A549 (cell line): ENCODE results near the gene GBP2. TPM values are rescaled to one million over a fixed set of nuclear protein-coding genes. Genes with fewer than 3 reads are reported as not detected.

Experiments used
- ATAC-seq, 2 experiments: fragments of 200-7000 bp in 1 of 2; fragments of >200 bp in 1 of 2; cut with Nextera tagmentation in 1 of 2; cut with Tn5 transposase in 1 of 2; 3 replicates each; pipeline versions ENCODE4 v1.8.0 to v1.9.1; 2018 to 2020; ENCODE audit warnings: mild to moderate bottlenecking in 1 of 2, moderate library complexity in 1 of 2
- CTCF ChIA-PET: fragments of 300-600 bp; sonication (Branson Sonifier 250); formaldehyde crosslinking; extraction: SDS; loops from one replicate; lab custom pipeline; 2021; ENCODE audit warnings: antibody characterized with exemption, inconsistent platforms; lab: Yijun Ruan, JAX
- POLR2A ChIA-PET: fragments of 350-600 bp; formaldehyde crosslinking; extraction: SDS; loops from one replicate; lab custom pipeline; 2021; ENCODE audit warnings: antibody characterized with exemption, inconsistent platforms; lab: Yijun Ruan, JAX
- DNase-seq, 2 experiments: peaks; one replicate each; pipeline versions ENCODE4 v3.0.0 to v3.0.0-alpha.2; 2011 to 2016; ENCODE audit warnings: low read depth in 1 of 2, low spot score in 1 of 2
- FAIRE-seq: peaks from 2 replicates; lab custom pipeline; 2011; peaks lifted over from hg19 to GRCh38; lab: Jason Lieb, UNC
- H3K27ac ChIP-seq, 2 experiments: fragments of >200 bp; sonication (Bioruptor Twin); formaldehyde crosslinking; 3 replicates each; pipeline ENCODE4 v1.5.1; 2016 to 2017
- H3K4me1 ChIP-seq: fragments of >200 bp; sonication (Bioruptor Twin); formaldehyde crosslinking; 3 replicates; pipeline ENCODE4 v1.6.1; 2016
- H3K4me2 ChIP-seq: fragments of >200 bp; sonication (Bioruptor Twin); formaldehyde crosslinking; 3 replicates; pipeline ENCODE4 v1.6.1; 2016
- H3K4me3 ChIP-seq: fragments of >200 bp; sonication (Bioruptor Twin); formaldehyde crosslinking; 3 replicates; pipeline ENCODE4 v1.5.1; 2016
- H3K9me3 ChIP-seq: fragments of >200 bp; sonication (Bioruptor Twin); formaldehyde crosslinking; 3 replicates; pipeline ENCODE4 v1.6.1; 2016
- BCL3 ChIP-seq: fragments of >200 bp; sonication (Bioruptor Twin); formaldehyde crosslinking; IDR thresholded peaks from 3 replicates; pipeline ENCODE4 v1.6.1; 2016
- CTCF ChIP-seq: fragments of >200 bp; sonication (Bioruptor Twin); formaldehyde crosslinking; IDR thresholded peaks from 3 replicates; pipeline ENCODE4 v1.5.1; 2016
- FOSB ChIP-seq: fragments of 250-450 bp; sonication (Bioruptor Pico); IDR thresholded peaks from 2 replicates; pipeline ENCODE4 v1.5.0; 2020; ENCODE audit warnings: mild to moderate bottlenecking, moderate library complexity
- GATA3 ChIP-seq: IDR thresholded peaks from 2 replicates; pipeline ENCODE4 v1.6.1; 2012; ENCODE audit warnings: borderline replicate concordance
- HDAC2 ChIP-seq: fragments of 200-600 bp; sonication (generic); IDR thresholded peaks from 2 replicates; pipeline ENCODE4 v1.6.1; 2016
- HEYL ChIP-seq: fragments of 250-450 bp; sonication (Bioruptor Pico); IDR thresholded peaks from 2 replicates; pipeline ENCODE4 v1.8.0; 2021; ENCODE audit warnings: mild to moderate bottlenecking, moderate library complexity
- HOXB13 ChIP-seq: fragments of 250-450 bp; sonication (Bioruptor Pico); IDR thresholded peaks from 2 replicates; pipeline ENCODE4 v1.5.0; 2020; ENCODE audit warnings: low read depth, mild to moderate bottlenecking, moderate library complexity
- JUNB ChIP-seq: fragments of >200 bp; sonication (Bioruptor Twin); formaldehyde crosslinking; IDR thresholded peaks from 2 replicates; pipeline ENCODE4 v1.6.1; 2016
- MAX ChIP-seq: IDR thresholded peaks from 2 replicates; pipeline ENCODE4 v1.6.1; 2012
- NR3C1 ChIP-seq: fragments of >200 bp; sonication (Bioruptor Twin); formaldehyde crosslinking; IDR thresholded peaks from 3 replicates; pipeline ENCODE4 v1.6.1; 2017
- POLR2A ChIP-seq: IDR thresholded peaks from 2 replicates; pipeline ENCODE4 v1.6.1; 2012; ENCODE audit warnings: mild to moderate bottlenecking, low read length
- RARB ChIP-seq: fragments of 250-450 bp; sonication (Bioruptor Pico); IDR thresholded peaks from 2 replicates; pipeline ENCODE4 v1.8.0; 2021; ENCODE audit warnings: mild to moderate bottlenecking, moderate library complexity
- REST ChIP-seq: fragments of 200-600 bp; sonication (generic); IDR thresholded peaks from 2 replicates; pipeline ENCODE4 v1.6.1; 2016; ENCODE audit warnings: antibody characterized with exemption, mild to moderate bottlenecking, moderate library complexity
- TP53 ChIP-seq: fragments of 250-450 bp; sonication (Bioruptor Pico); IDR thresholded peaks from 2 replicates; pipeline ENCODE4 v1.5.0; 2021; ENCODE audit warnings: mild to moderate bottlenecking, moderate library complexity
- USF2 ChIP-seq: fragments of 450-650 bp; IDR thresholded peaks from 2 replicates; pipeline ENCODE4 v1.6.1; 2014; ENCODE audit warnings: antibody characterized with exemption
- ZNF302 ChIP-seq: fragments of 250-450 bp; sonication (Bioruptor Pico); IDR thresholded peaks from 2 replicates; pipeline ENCODE4 v1.9.0; 2021; ENCODE audit warnings: inconsistent platforms, mild to moderate bottlenecking, moderate library complexity
- WGBS: methylation state at CpG from one replicate; pipeline ENCODE4 v1.1.6; 2017; ENCODE audit errors: missing lambda C conversion rate; 5-methylcytosine and 5-hydroxymethylcytosine counted together
- polyA plus RNA-seq, 4 experiments: library from polyadenylated mRNA; depleted of rRNA in 3 of 4; stranded (reverse); fragments of >200 nt; fragmentation: RNase III in 1 of 4; extraction: RNeasy Plus Mini Kit Qiagen cat#74134 plus additional on column Dnase treatment in 1 of 4; gene quantifications; 2 replicates in 3 of 4; 3 replicates in 1 of 4; pipeline ENCODE4 v1.2.3, GENCODE V29; 2011 to 2017

GBP2 gene
- polyA plus RNA-seq, 2 of the 4 experiments (the other 2 are of a cell fraction): 1.3 to 1.9 TPM

- TF ChIP-seq REST (no peak), MAX (no peak), FOSB (no peak), JUNB (no peak), GATA3 (no peak)
These were observed 16.2 kb upstream of the GBP2 start (continued) for GRCh38 chr1:89142160-89142559.

GRCh38 chr1:89133747-89134146, 7.8 kb upstream of the GBP2 start:
- no peak for DNase-seq
- Histone ChIP-seq H3K9me3 (no peaks in the 10 kb centered on the region), H3K4me3 (no peak overlapping the region), H3K27ac (no peak overlapping the region), H3K4me2 (no peak overlapping the region), H3K4me1 (no peaks in the 10 kb centered on the region)
- CTCF ChIA-PET: interaction anchor here (0.8 kb wide), 1 partner anchor 16 kb away, joined by 4 read pairs; no protein-coding TSS in a partner anchor
- WGBS: 14% methylated on average over 1 of the region's 1 CpG
- no peak for ATAC-seq
- POLR2A ChIA-PET: no interaction called here
- no peak for TF ChIP-seq BCL3
- no peak for TF ChIP-seq TP53 (CRISPR knock-in tag)
- no peak for TF ChIP-seq CTCF
- TF ChIP-seq USF2: no peak
- no peak for TF ChIP-seq POLR2A
- no peak for TF ChIP-seq HOXB13
- TF ChIP-seq HEYL: no peak
- TF ChIP-seq RARB (CRISPR knock-in tag): no peak
- TF ChIP-seq HDAC2: no peak
- no peak for FAIRE-seq

GRCh38 chr1:89130716-89131115, 4.8 kb upstream of the GBP2 start:
- no peak overlapping the region for H3K27ac ChIP-seq
- H3K9me3 ChIP-seq: no peaks in the 10 kb centered on the region
- DNase-seq (no peak), FAIRE-seq (no peak), ATAC-seq (no peak)
- H3K4me3 ChIP-seq: no peak overlapping the region
- 64% methylated on average over 1 of the region's 1 CpG for WGBS
- ChIA-PET CTCF (no interaction called here), POLR2A (no interaction called here)
- H3K4me2 ChIP-seq: no peak overlapping the region
- TF ChIP-seq NR3C1 (no peak), MAX (no peak), HDAC2 (no peak), ZNF302 (CRISPR knock-in tag) (no peak)
- peaks cover 7% of the 10 kb centered on the region; the same call in 2 of the 3 replicates for H3K4me1 ChIP-seq
